GM18505 (cell line): Measurements from ENCODE around the gene PLIN4.

ENCODE experiments used
- ATAC-seq: cut with Tn5 transposase; IDR thresholded peaks from one replicate; pipeline ENCODE4 v1.9.1; 2021; ENCODE audit not compliant: unreplicated experiment
- POLR2A ChIP-seq: IDR thresholded peaks from 4 replicates; pipeline ENCODE4 v1.6.1; 2011; ENCODE audit warnings: borderline replicate concordance; ENCODE audit not compliant: insufficient read depth, insufficient read length; ENCODE audit errors: extremely low read depth

PLIN4 gene

GRCh38 chr19:4515732-4516131 is 2.6 kb downstream of the PLIN4 start:
- ATAC-seq: no peak
- no peak for TF ChIP-seq POLR2A

GRCh38 chr19:4513248-4513647 is 5.0 kb downstream of the PLIN4 start:
- ATAC-seq: no peak
- no peak for TF ChIP-seq POLR2A

- ATAC-seq: no peak
- TF ChIP-seq POLR2A: no peak
Measured at GRCh38 chr19:4512070-4512469, 6.2 kb downstream of the PLIN4 start.

- no peak for TF ChIP-seq POLR2A
- ATAC-seq: no peak
Measured at GRCh38 chr19:4511300-4512054, 6.8 kb downstream of the PLIN4 start.

- no peak for TF ChIP-seq POLR2A
- ATAC-seq: no peak
Measured at GRCh38 chr19:4510435-4511255, 7.6 kb downstream of the PLIN4 start.

GRCh38 chr19:4508698-4509097 is 9.6 kb downstream of the PLIN4 start:
- no peak for ATAC-seq
- no peak for TF ChIP-seq POLR2A

- no peak for TF ChIP-seq POLR2A
- no peak for ATAC-seq
Measured at GRCh38 chr19:4507804-4508203, 10.5 kb downstream of the PLIN4 start.

GRCh38 chr19:4507150-4507452 is 11.2 kb downstream of the PLIN4 start:
- TF ChIP-seq POLR2A: no peak
- ATAC-seq: no peak

GRCh38 chr19:4506449-4507149 is 11.7 kb downstream of the PLIN4 start:
- no peak for TF ChIP-seq POLR2A
- no peak for ATAC-seq

- ATAC-seq: no peak
- TF ChIP-seq POLR2A: no peak
Measured at GRCh38 chr19:4505570-4506448, 12.5 kb downstream of the PLIN4 start.

GRCh38 chr19:4504891-4505569 is 13.3 kb downstream of the PLIN4 start:
- TF ChIP-seq POLR2A: no peak
- ATAC-seq: no peak

- no peak for ATAC-seq
- TF ChIP-seq POLR2A: no peak
Measured at GRCh38 chr19:4504297-4504701, 14.0 kb downstream of the PLIN4 start.
